ENCODE measurements around the gene RNASE8. TPM values are rescaled to one million over a fixed set of nuclear protein-coding genes. Genes with fewer than 3 reads are reported as not detected.

RNASE8 gene
- total RNA-seq, 1 experiment from 2014 or later, result not detected

DNA sequence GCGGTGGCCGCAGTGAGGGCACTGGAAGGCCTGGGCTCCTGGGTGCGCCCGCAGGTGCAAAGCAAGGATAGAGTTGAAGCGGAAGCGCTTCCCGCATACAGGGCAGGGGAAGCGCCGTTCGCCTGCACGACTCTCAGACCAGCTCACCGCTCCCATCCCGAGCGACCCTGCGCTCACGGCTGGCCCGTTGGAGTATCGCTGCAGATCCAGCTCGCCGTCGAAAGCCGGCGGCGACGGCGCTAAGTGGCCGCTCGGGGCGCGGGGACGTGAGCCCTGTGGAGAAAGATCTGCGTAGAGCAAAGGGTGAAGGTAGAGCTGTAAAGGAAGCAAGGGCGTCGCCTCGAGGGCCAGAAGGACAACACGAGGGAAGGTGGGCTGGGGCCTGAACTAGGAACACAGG, 35.4 kb downstream of the RNASE8 start:
- no TSS peak for BruUV-seq (replicated peaks)
- Mint-ChIP-seq H3K4me1 (ENCODE audit: insufficient read depth, unreplicated experiment) (peaks cover 24% of the 10 kb centered on the region), H3K4me3 (ENCODE audit: unreplicated experiment) (peak overlapping the region; percentile 19), H3K27me3 (ENCODE audit: insufficient read depth, unreplicated experiment) (no peaks in the 10 kb centered on the region), H3K27ac (ENCODE audit: low read depth, unreplicated experiment) (no peak overlapping the region), H3K36me3 (ENCODE audit: insufficient read depth, unreplicated experiment) (peaks cover 19% of the 10 kb centered on the region), H3K9me3 (ENCODE audit: unreplicated experiment) (no peaks in the 10 kb centered on the region)
- TF ChIP-seq, protein P1, sequence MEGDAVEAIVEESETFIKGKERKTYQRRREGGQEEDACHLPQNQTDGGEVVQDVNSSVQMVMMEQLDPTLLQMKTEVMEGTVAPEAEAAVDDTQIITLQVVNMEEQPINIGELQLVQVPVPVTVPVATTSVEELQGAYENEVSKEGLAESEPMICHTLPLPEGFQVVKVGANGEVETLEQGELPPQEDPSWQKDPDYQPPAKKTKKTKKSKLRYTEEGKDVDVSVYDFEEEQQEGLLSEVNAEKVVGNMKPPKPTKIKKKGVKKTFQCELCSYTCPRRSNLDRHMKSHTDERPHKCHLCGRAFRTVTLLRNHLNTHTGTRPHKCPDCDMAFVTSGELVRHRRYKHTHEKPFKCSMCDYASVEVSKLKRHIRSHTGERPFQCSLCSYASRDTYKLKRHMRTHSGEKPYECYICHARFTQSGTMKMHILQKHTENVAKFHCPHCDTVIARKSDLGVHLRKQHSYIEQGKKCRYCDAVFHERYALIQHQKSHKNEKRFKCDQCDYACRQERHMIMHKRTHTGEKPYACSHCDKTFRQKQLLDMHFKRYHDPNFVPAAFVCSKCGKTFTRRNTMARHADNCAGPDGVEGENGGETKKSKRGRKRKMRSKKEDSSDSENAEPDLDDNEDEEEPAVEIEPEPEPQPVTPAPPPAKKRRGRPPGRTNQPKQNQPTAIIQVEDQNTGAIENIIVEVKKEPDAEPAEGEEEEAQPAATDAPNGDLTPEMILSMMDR (IDR thresholded peaks at IDR 0.05; ENCODE audit: unreplicated experiment), result no peak
- no peak for DNase-seq (ENCODE audit: unreplicated experiment)
- ChIA-PET CTCF (interaction anchor here (0.6 to 7.3 kb wide), 35 partner anchors 11 to 689 kb away, joined by 3 to 241 read pairs (median 8); partner anchors contain the start of genes ARHGEF40, CHD8, RNASE13 and RNASE7), POLR2A (interaction anchor here (0.9 to 4.5 kb wide), 5 partner anchors 11 to 79 kb away, joined by 3 to 37 read pairs (median 4); no protein-coding TSS in a partner anchor)
- intact Hi-C loops (cut with micrococcal nuclease), result no loop called here

DNA sequence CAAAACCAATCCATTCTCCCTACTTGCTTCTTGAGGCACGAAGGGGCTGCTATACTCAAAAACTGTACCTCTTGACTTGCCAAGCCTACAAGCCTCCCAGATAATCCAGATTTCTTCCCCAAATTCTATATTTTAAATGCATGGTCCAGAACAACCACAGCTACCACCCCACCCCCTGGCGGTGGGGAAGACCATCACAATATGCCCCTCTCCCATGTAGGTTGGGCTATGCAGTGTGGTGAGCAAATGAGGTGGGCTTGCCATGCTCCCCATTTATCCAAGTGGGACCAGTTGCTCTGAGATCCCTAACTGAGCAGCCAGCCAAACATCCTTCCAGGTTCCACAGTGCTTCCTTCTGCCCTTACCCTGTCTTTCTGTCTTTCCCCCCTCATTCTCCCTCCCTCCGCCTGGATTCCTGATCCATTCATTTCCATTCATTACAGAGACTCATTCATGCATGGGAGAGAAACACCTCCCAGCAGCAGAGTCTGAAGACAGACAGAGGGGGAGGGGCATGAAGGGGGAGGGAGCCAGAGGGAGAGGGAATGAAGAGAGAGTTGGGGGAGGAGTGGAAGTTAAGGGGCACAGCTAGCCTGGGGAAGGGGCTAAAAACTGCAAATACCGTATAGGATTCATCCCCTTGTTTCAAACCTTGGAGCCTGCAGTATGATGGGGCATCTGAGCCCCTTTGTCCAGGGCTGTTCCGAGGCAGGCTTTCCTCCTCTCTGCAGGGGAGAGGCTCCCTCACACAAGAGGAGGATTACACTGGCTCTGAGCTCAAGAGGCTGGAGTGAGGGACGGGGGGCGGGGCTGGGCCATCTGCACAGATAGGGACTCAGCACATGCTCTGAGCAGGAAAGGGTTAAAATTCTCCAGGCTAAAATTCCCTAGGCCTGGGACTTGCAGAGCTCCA, 36.4 kb downstream of the RNASE8 start:
- H3K36me3 Mint-ChIP-seq (ENCODE audit: insufficient read depth, unreplicated experiment), result peaks cover 19% of the 10 kb centered on the region

DNA sequence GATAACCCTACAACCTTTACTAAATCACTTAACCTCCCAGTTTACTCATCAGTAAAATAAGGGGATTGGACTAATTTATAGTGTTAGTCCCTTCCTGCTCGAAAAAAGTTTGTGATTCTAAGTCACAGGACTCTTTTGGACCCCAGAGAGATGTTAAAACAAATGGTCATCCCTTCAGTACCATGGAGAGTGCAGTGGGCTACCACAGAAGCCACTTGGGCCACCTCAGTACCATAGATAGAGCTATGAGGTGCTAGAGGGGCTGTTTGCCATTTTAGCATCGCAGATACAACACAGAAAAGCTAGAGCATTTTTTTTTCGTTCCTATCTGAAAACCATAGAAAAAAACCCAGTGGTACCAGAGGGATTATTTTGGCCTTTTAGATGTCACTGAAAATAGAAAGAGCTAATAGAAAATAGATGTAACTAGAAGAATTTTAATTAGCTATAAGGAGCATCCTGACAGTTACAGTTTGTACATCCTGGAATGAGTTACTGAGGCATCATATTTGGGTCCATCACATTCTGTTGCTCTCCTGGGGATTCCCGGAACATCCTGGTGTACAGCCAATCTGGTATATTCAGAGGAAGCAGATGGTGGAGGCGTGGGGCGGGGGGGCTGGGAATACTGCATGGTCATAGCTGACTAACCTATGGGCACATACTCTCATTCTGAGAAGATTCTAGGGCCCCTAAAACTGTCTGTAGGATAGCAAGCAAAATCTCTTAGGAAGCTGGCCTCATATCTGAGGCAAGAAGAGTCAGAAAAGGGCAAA, 38.0 kb downstream of the RNASE8 start:
- Mint-ChIP-seq H3K4me1 (ENCODE audit: insufficient read depth, unreplicated experiment) (peaks cover 27% of the 10 kb centered on the region), H3K9me3 (ENCODE audit: unreplicated experiment) (no peaks in the 10 kb centered on the region), H3K36me3 (ENCODE audit: insufficient read depth, unreplicated experiment) (peaks cover 19% of the 10 kb centered on the region), H3K27me3 (ENCODE audit: insufficient read depth, unreplicated experiment) (no peaks in the 10 kb centered on the region), H3K27ac (ENCODE audit: low read depth, unreplicated experiment) (peak overlapping the region; percentile 71), H3K4me3 (ENCODE audit: unreplicated experiment) (no peak overlapping the region)
- TF ChIP-seq, protein P1 (IDR thresholded peaks at IDR 0.05; ENCODE audit: unreplicated experiment), result no peak
- CTCF ChIA-PET, result interaction anchor here (0.6 to 7.3 kb wide), 13 partner anchors 8 to 1670 kb away, joined by 3 to 241 read pairs (median 6); partner anchors contain the start of genes ARHGEF40 and TMEM253
- intact Hi-C loops (cut with micrococcal nuclease), result loop anchor here (5.0 kb wide), 1 partner anchor 483 kb away; no protein-coding TSS in a partner anchor
- POLR2A ChIA-PET, result interaction anchor here (1.1 to 4.5 kb wide), 4 partner anchors 9 to 90 kb away, joined by 3 to 37 read pairs (median 6); partner anchors contain the start of gene RNASE7
- no TSS peak for BruUV-seq (replicated peaks)
- no peak for DNase-seq (ENCODE audit: unreplicated experiment)

More for the DNA sequence above, 36.4 kb downstream of the RNASE8 start:
- CTCF ChIA-PET, result interaction anchor here (0.6 to 7.3 kb wide), 28 partner anchors 10 to 403 kb away, joined by 3 to 241 read pairs (median 9); partner anchors contain the start of genes ARHGEF40, CHD8, METTL17 and RNASE13
- no peak overlapping the region for H3K4me3 Mint-ChIP-seq (ENCODE audit: unreplicated experiment)
- H3K27ac Mint-ChIP-seq (ENCODE audit: low read depth, unreplicated experiment), result no peak overlapping the region
- POLR2A ChIA-PET, result interaction anchor here (4.5 kb wide), 1 partner anchor 10 kb away, joined by 37 read pairs; no protein-coding TSS in a partner anchor
- no TSS peak for BruUV-seq (replicated peaks)
- DNase-seq (ENCODE audit: unreplicated experiment), result no peak
- no peaks in the 10 kb centered on the region for H3K9me3 Mint-ChIP-seq (ENCODE audit: unreplicated experiment)
- intact Hi-C loops (cut with micrococcal nuclease), result no loop called here
- no peaks in the 10 kb centered on the region for H3K27me3 Mint-ChIP-seq (ENCODE audit: insufficient read depth, unreplicated experiment)
- H3K4me1 Mint-ChIP-seq (ENCODE audit: insufficient read depth, unreplicated experiment), result peaks cover 23% of the 10 kb centered on the region
- TF ChIP-seq, protein P1 (IDR thresholded peaks at IDR 0.05; ENCODE audit: unreplicated experiment), result peak; percentile 13

All from MCF 10A (cell line).